ENCODE data around the gene JPH3.

JPH3 gene

DNA sequence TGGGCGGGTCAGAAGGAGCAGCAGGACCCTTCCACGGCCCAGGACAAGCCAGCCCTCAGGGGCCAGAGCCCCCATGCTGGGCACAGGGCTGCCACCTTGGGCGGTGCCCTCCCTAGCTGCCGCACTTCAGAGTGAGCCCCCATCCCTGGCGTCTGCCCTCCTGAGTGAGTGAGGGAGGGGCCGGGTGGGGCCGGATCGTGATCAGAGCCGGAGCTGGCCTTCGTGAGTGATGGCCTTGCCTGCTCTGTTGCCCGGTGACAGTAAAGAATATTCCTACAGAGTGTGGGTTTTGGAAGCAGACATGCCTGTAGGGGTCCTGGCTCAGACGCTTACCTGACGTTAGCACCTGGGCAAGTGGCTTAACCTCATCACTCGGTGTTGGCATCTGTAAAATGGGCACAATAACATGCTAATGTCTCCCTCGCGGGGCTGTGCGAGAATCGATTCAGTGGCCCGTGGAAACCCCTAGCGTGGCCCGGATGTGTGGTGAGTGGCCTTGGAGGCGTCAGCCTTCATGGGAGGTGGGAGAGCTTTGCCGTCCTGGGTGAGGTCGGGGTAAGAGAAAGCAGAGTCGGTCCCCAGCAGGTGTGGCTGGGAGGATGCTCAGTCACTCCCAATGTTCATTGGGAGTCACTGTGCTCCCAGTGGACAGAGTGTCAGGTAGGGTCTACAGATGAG, 26.1 kb downstream of the JPH3 start:
- no peak for ATAC-seq (replicated peaks)
- Mint-ChIP-seq H3K4me1 (ENCODE audit: low read depth in 2 of 2) (no peaks in the 10 kb centered on the region), H3K27me3 (peaks cover 32 to 59% of the 10 kb centered on the region in 2 donors)

DNA sequence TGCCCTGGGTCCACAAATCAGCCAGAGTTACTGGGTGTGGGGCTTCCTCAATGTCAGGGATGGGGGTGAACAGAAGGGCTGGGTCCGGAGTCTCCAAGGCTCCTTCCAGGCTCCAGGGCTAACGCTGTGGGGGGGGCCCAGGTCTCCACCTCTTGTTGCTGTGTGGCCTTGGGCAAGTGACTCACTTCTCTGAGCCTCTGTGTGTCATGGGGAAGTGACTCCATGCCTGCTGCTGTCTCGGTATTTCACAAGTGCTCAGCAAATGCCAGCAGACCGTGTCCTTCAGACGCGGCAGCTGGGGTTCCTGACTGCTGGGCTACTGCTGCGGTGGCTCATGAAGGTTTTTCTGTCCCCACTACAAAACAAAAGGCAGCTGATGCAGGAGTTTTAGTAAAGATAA, 26.6 kb downstream of the JPH3 start:
- no peak overlapping the region for H3K27ac Mint-ChIP-seq
- no peaks in the 10 kb centered on the region for H3K36me3 Mint-ChIP-seq (ENCODE audit: insufficient read depth)
- no peak for DNase-seq
- ATAC-seq (replicated peaks): no peak
- H3K4me1 Mint-ChIP-seq (ENCODE audit: low read depth in 2 of 2): peaks cover 0 to 3% of the 10 kb centered on the region in 2 donors
- peaks cover 0 to 2% of the 10 kb centered on the region in 2 donors for H3K9me3 Mint-ChIP-seq
- H3K4me3 Mint-ChIP-seq: no peak overlapping the region
- H3K27me3 Mint-ChIP-seq: peaks cover 32 to 53% of the 10 kb centered on the region in 2 donors

More for the DNA sequence above, 26.1 kb downstream of the JPH3 start:
- no peak for DNase-seq
- H3K4me3 Mint-ChIP-seq: no peak overlapping the region
- no peak overlapping the region for H3K27ac Mint-ChIP-seq
- no peaks in the 10 kb centered on the region for H3K36me3 Mint-ChIP-seq (ENCODE audit: insufficient read depth)
- H3K9me3 Mint-ChIP-seq: peaks cover 0 to 2% of the 10 kb centered on the region in 2 donors

DNA sequence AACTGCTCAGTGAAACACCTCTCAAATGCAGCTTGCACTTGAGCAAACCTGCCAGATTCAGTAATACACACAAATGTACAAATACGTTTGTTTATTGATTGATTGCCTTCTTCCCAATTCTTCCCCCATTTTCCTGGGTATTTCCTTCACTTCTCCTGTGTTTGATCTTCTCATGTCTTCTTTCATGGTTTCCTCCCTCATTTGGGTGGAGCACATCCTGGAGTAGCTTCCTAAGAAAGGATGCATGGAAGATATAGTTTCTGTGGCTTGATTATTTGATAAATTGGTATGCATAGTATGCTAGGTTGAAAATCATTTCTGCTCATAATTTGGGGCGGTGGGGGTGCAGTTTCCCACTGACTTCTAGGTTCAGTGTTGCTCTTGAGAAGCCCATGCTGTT, 28.8 kb downstream of the JPH3 start:
- H3K4me3 Mint-ChIP-seq: no peak overlapping the region
- no peak for ATAC-seq (replicated peaks)
- H3K27me3 Mint-ChIP-seq: peaks cover 32 to 53% of the 10 kb centered on the region in 2 donors
- H3K4me1 Mint-ChIP-seq (ENCODE audit: low read depth in 2 of 2): peaks cover 12 to 13% of the 10 kb centered on the region in 2 donors
- H3K36me3 Mint-ChIP-seq (ENCODE audit: insufficient read depth): no peaks in the 10 kb centered on the region
- peaks cover 0 to 2% of the 10 kb centered on the region in 2 donors for H3K9me3 Mint-ChIP-seq
- no peak overlapping the region for H3K27ac Mint-ChIP-seq
- DNase-seq: no peak

DNA sequence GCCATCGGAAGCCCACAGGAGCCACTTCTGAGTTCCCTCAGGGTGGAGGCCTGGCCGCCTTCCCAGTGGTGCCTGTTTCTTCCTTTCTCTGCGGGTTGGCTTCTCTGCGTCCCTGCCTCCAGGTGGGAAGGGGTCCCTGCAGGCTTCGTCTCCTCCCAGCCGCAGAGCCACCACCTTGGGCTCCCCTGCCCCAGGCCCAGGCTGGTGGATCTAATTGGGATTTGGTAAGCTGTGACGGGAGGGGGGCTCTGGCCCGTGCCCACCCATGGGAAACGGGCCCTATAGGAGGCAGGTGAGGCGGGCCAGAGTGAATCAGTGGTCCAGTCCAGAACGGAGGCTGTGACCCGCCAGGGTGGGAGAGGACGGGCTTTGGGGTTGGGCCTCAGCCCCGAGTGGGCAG, 32.1 kb downstream of the JPH3 start:
- Mint-ChIP-seq H3K27me3 (peaks cover 26 to 37% of the 10 kb centered on the region in 2 donors), H3K27ac (peak overlapping the region in 1 of 2 donors; percentile 73), H3K4me1 (ENCODE audit: low read depth in 2 of 2) (peaks cover 13 to 15% of the 10 kb centered on the region in 2 donors), H3K4me3 (peak overlapping the region in 1 of 2 donors; percentile 27), H3K9me3 (peaks cover 0 to 2% of the 10 kb centered on the region in 2 donors), H3K36me3 (ENCODE audit: insufficient read depth) (no peaks in the 10 kb centered on the region)
- no peak for ATAC-seq (replicated peaks)
- DNase-seq: no peak

DNA sequence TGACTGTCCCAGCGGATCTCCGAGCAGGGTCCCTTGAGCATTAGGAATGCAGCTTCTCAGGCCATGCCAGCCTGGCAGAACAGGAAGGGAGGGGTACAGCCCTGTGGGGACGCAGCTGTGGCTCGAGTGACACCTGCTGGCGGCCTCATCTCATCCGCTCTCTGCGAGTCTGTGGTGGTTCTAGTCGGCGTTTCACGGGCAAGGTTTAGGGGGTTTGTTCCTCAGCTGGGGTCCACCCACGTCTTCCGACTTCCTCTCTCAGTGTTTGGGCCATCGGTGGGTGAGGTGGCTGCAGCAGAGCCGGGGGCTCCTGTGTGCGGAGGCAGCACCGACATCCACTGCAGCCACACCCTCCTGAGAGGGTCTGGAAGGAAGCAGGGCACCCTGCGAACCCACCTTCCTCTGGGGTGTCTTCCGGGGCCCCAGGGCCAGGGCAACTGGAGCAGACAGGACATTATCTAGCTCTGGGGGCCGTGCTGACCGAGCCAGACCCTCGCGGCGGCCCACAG, 33.3 kb downstream of the JPH3 start:
- H3K27me3 Mint-ChIP-seq: peaks cover 20 to 33% of the 10 kb centered on the region in 2 donors
- peak overlapping the region; percentile 86 to 91 for H3K4me3 Mint-ChIP-seq
- H3K4me1 Mint-ChIP-seq (ENCODE audit: low read depth in 2 of 2): peaks cover 13 to 15% of the 10 kb centered on the region in 2 donors
- H3K36me3 Mint-ChIP-seq (ENCODE audit: insufficient read depth): no peaks in the 10 kb centered on the region
- peak overlapping the region; percentile 73 to 94 for H3K27ac Mint-ChIP-seq
- DNase-seq: peak; percentile 57 to 67 (median 61)
- ATAC-seq (replicated peaks): peak; percentile 69
- H3K9me3 Mint-ChIP-seq: peaks cover 0 to 2% of the 10 kb centered on the region in 2 donors

DNA sequence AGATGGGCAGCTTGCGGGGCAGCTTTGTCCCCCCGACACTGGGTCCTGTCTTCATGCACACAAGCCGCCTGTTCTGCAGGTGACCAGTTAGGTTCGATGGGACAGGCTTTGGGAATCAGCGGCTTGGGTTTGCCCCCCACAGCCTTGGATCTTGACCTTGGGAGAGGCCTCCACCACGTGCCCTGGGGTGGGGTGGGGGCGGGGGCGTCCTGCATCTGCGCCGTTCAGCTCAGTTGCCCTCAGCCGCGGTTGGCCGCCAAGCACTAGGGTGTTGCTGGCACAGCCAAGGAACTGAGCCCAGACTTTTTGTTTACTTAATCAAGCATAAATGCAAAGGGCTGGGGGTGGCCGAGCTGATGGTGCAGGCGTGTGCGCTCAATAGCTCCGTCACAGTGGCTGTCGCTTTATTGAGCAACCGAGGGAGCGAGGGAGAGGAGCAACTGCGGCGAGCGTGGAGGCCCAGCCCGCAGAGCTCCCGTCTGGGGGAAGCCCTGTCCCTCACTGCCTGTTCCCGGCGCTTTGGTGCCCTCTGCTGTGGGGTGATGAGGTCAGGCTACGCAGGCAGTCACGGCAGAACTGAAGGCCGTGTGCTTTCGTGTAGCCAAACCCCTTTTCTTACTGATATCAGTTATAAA, 33.9 kb downstream of the JPH3 start:
- Mint-ChIP-seq H3K27me3 (peaks cover 14 to 30% of the 10 kb centered on the region in 2 donors), H3K4me1 (ENCODE audit: low read depth in 2 of 2) (peaks cover 13 to 15% of the 10 kb centered on the region in 2 donors), H3K9me3 (peaks cover 0 to under 1% of the 10 kb centered on the region in 2 donors), H3K27ac (peak overlapping the region; percentile 73 to 94), H3K4me3 (peak overlapping the region; percentile 86 to 91), H3K36me3 (ENCODE audit: insufficient read depth) (no peaks in the 10 kb centered on the region)
- DNase-seq: peak; percentile 73 to 81 (median 77)
- ATAC-seq (replicated peaks): peak; percentile 78

DNA sequence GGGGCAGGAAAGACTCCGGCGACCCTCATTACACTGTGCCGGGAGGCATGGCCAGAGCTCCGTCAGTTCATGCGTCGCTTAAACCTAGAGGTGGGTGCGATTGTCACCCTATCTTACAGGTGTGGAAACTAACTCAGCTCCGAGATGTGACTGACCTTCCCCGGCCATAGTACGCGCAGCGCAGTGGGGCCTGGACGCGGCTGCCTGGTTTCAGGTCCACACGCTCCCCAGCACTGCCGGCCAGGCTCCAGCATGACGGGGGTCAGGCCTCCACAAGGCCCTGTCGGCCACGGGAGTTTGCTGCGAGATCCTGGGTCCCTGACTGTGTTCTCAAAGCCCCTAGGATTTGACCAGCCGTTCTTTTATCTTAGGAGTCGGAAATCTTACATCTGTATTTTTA, 34.4 kb downstream of the JPH3 start:
- Mint-ChIP-seq H3K9me3 (no peaks in the 10 kb centered on the region), H3K27ac (peak overlapping the region in 1 of 2 donors; percentile 49), H3K4me3 (peak overlapping the region; percentile 86 to 91), H3K27me3 (peaks cover 8 to 30% of the 10 kb centered on the region in 2 donors), H3K36me3 (ENCODE audit: insufficient read depth) (no peaks in the 10 kb centered on the region), H3K4me1 (ENCODE audit: low read depth in 2 of 2) (peaks cover 13 to 15% of the 10 kb centered on the region in 2 donors)
- DNase-seq: no peak
- no peak for ATAC-seq (replicated peaks)

DNA sequence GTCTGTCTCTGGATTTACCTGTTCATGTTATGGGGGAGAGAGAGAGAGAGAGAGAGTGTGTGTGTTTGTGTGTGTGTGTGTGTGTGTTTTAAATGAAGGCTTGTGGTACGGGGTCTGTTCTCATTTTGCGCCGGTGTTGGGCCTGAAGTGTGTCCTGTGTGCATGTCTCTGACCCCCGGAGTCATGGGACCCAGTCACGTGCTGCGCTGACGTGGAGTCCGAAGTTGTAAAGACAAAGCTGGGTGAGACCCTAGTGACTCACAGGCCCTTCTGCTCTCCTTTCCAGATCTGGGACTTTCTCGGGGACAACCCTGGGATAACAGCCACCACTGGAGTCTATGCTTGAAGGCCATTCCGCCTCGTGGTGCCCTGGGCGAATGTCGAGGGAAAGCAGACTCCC, 35.0 kb downstream of the JPH3 start:
- H3K36me3 Mint-ChIP-seq (ENCODE audit: insufficient read depth): no peaks in the 10 kb centered on the region
- H3K27me3 Mint-ChIP-seq: peaks cover 2 to 28% of the 10 kb centered on the region in 2 donors
- H3K27ac Mint-ChIP-seq: peak overlapping the region in 1 of 2 donors; percentile 49
- H3K9me3 Mint-ChIP-seq: no peaks in the 10 kb centered on the region
- peaks cover 13 to 15% of the 10 kb centered on the region in 2 donors for H3K4me1 Mint-ChIP-seq (ENCODE audit: low read depth in 2 of 2)
- no peak for DNase-seq
- peak overlapping the region in 1 of 2 donors; percentile 91 for H3K4me3 Mint-ChIP-seq
- no peak for ATAC-seq (replicated peaks)

DNA sequence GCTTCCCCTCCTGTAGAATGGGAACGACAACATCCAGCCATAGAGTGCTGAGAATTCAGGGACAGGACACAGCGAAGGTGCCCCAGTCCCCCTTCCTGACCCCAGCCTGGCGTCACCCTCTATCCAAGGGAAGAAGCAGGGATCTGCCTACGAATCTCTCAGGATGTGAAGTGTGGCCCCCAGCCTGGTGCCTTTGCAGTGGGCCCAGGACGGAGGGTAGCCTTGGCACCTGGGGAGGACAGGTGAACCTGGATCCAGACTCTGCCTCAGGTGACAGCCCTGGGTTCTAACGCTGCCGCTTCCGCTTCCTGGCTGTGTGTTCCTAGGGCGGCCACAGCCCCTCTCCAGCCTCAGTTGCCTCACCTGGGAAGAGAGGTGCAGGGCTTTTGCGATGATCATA, 36.4 kb downstream of the JPH3 start:
- Mint-ChIP-seq H3K4me3 (no peak overlapping the region), H3K9me3 (no peaks in the 10 kb centered on the region)
- no peak for ATAC-seq (replicated peaks)

DNA sequence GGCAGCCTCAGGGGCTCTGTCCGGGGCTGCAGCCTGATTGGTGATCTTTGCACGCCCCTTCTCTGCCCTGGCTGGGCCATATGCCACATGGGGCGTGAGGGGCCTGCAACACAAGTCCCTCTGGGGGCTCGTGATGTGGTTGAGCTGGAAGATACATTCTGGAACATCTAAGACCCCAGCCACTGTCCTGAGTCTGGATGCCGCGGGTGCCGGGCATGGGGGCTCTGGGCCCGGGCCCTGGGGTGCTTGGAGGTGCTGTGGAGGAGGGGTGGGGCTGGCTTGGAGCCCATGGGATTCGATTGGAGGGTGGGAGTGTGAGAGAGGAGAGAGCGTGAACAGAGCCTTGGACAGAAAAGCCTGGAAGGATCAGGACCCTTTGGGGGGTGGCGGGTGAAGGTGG, 39.4 kb downstream of the JPH3 start:
- Mint-ChIP-seq H3K9me3 (no peaks in the 10 kb centered on the region), H3K4me1 (ENCODE audit: low read depth in 2 of 2) (no peaks in the 10 kb centered on the region), H3K27me3 (peaks cover 0 to 44% of the 10 kb centered on the region in 2 donors), H3K4me3 (no peak overlapping the region), H3K27ac (no peak overlapping the region), H3K36me3 (ENCODE audit: insufficient read depth) (peaks cover 2% of the 10 kb centered on the region)
- ATAC-seq (replicated peaks) (no peak), DNase-seq (no peak)

More for the DNA sequence above, 36.4 kb downstream of the JPH3 start:
- no peak for DNase-seq
- Mint-ChIP-seq H3K4me1 (ENCODE audit: low read depth in 2 of 2) (peaks cover 13 to 15% of the 10 kb centered on the region in 2 donors), H3K27ac (no peak overlapping the region), H3K27me3 (peaks cover 0 to 31% of the 10 kb centered on the region in 2 donors), H3K36me3 (ENCODE audit: insufficient read depth) (no peaks in the 10 kb centered on the region)

DNA sequence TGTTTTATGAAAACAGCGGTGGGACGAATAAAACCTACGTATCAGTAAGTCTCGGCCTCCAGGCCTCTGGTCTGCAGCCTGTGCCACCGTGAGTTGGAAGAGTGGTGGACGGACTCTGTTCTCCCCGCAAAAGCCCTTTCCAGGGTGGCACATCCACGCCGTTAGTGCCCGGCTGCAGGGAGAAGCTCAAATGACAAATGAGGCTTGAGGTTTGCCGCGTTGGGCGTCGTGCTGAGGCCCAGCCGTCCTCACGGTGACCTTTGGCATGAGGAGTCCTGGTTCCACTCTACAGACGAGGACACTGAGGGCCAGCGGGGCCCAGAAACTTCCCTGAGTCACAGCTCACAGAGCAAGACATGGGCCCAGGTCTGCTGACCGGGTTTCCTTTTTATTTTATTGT, 40.2 kb downstream of the JPH3 start:
- Mint-ChIP-seq H3K9me3 (no peaks in the 10 kb centered on the region), H3K36me3 (ENCODE audit: insufficient read depth) (peaks cover 3% of the 10 kb centered on the region), H3K27me3 (peaks cover 0 to 47% of the 10 kb centered on the region in 2 donors), H3K4me1 (ENCODE audit: low read depth in 2 of 2) (no peaks in the 10 kb centered on the region), H3K27ac (no peak overlapping the region), H3K4me3 (no peak overlapping the region)
- ATAC-seq (replicated peaks) (no peak), DNase-seq (no peak)

DNA sequence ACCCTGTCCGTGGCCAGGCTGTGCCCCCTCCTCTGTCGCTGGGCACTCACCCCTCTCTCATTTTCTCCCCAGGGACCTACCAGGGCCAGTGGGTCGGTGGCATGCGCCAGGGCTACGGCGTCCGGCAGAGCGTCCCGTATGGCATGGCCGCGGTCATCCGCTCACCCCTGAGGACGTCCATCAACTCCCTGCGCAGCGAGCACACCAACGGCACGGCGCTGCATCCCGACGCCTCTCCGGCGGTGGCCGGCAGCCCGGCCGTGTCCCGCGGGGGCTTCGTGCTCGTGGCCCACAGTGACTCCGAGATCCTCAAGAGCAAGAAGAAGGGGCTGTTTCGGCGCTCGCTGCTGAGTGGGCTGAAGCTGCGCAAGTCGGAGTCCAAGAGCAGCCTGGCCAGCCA, 41.9 kb downstream of the JPH3 start:
- H3K36me3 Mint-ChIP-seq (ENCODE audit: insufficient read depth): peaks cover 5% of the 10 kb centered on the region

DNA sequence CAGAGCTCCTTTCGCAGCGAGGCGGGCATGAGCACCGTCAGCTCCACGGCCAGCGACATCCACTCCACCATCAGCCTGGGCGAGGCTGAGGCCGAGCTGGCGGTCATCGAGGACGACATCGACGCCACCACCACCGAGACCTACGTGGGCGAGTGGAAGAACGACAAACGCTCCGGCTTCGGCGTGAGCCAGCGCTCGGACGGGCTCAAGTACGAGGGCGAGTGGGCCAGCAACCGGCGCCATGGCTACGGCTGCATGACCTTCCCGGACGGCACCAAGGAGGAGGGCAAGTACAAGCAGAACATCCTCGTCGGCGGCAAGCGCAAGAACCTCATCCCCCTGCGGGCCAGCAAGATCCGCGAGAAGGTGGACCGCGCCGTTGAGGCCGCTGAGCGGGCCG, 42.3 kb downstream of the JPH3 start:
- no peak overlapping the region for H3K4me3 Mint-ChIP-seq
- no peaks in the 10 kb centered on the region for H3K9me3 Mint-ChIP-seq
- H3K36me3 Mint-ChIP-seq (ENCODE audit: insufficient read depth): peaks cover 5% of the 10 kb centered on the region
- no peak overlapping the region for H3K27ac Mint-ChIP-seq
- H3K4me1 Mint-ChIP-seq (ENCODE audit: low read depth in 2 of 2): peaks cover 0 to 1% of the 10 kb centered on the region in 2 donors
- no peak for ATAC-seq (replicated peaks)
- no peak for DNase-seq
- H3K27me3 Mint-ChIP-seq: peaks cover 6 to 50% of the 10 kb centered on the region in 2 donors

More for the DNA sequence above, 41.9 kb downstream of the JPH3 start:
- H3K27me3 Mint-ChIP-seq: peaks cover 6 to 54% of the 10 kb centered on the region in 2 donors
- ATAC-seq (replicated peaks) (no peak), DNase-seq (no peak)
- H3K27ac Mint-ChIP-seq: no peak overlapping the region
- H3K4me3 Mint-ChIP-seq: no peak overlapping the region
- H3K4me1 Mint-ChIP-seq (ENCODE audit: low read depth in 2 of 2): peaks cover 0 to under 1% of the 10 kb centered on the region in 2 donors
- H3K9me3 Mint-ChIP-seq: no peaks in the 10 kb centered on the region
